K562 (cell line): ENCODE measurements around the gene GPR3. TPM values are rescaled to one million over a fixed set of nuclear protein-coding genes. Genes with fewer than 3 reads are reported as not detected.

Experiments used
- ATAC-seq: fragments of 200-7000 bp; cut with Tn5 transposase; 3 replicates; pipeline ENCODE4 v1.9.1; 2020; ENCODE audit warnings: moderate library complexity
- BruUV-seq: library from RNA; stranded (reverse); fragments of 400-500 nt; replicated peaks from 2 replicates; lab custom pipeline; 2021; lab: Mats Ljungman, UMichigan
- CTCF ChIA-PET: fragments of 300-600 bp; formaldehyde crosslinking; extraction: SDS; loops from one replicate; lab custom pipeline; 2021; ENCODE audit warnings: low intra/inter-chr PET ratio; lab: Yijun Ruan, JAX
- POLR2A ChIA-PET: fragments of 300-600, 350-650 bp; sonication (Branson Sonifier 250); formaldehyde crosslinking; extraction: SDS; loops from one replicate; lab custom pipeline; 2021; ENCODE audit warnings: antibody characterized with exemption, inconsistent platforms; lab: Yijun Ruan, JAX
- DNase-seq, 4 experiments: peaks; one replicate each; pipeline versions ENCODE4 v3.0.0 to v3.0.0-alpha.2; 2011 to 2018; ENCODE audit warnings: low spot score in 3 of 4, mixed read lengths in 3 of 4; ENCODE audit errors: extremely low read depth in 1 of 4
- FAIRE-seq: peaks from 2 replicates; lab custom pipeline; 2011; peaks lifted over from hg19 to GRCh38; lab: Jason Lieb, UNC
- H2AFZ ChIP-seq: 2 replicates; pipeline ENCODE4 v1.6.0; 2011; ENCODE audit warnings: low read depth, low read length, control low read depth, inconsistent platforms
- H3K27ac ChIP-seq: fragments of 200-600 bp; 3 replicates; pipeline ENCODE4 v1.8.0; 2011; ENCODE audit warnings: low read depth, mild to moderate bottlenecking, control low read depth, inconsistent platforms, low read length, moderate library complexity, mixed read lengths; ENCODE audit errors: extremely low read depth
- H3K27me3 ChIP-seq, 2 experiments: fragments of 300-600 bp in 1 of 2; 2 replicates in 1 of 2; 3 replicates in 1 of 2; pipeline versions ENCODE4 v1.6.0 to v1.8.0; 2011; ENCODE audit warnings: inconsistent platforms in 2 of 2, low read length in 2 of 2, mild to moderate bottlenecking in 1 of 2, mixed read lengths in 1 of 2, moderate library complexity in 1 of 2; ENCODE audit not compliant: control insufficient read depth in 2 of 2, insufficient read depth in 2 of 2
- H3K36me3 ChIP-seq: fragments of 300-600 bp; 3 replicates; pipeline ENCODE4 v1.8.0; 2011; ENCODE audit warnings: mild to moderate bottlenecking, low read length, inconsistent platforms; ENCODE audit not compliant: control insufficient read depth, insufficient read depth
- H3K4me1 ChIP-seq, 2 experiments: fragments of 200-600 bp in 1 of 2; replicated peaks in 1 of 2; 2 replicates in 1 of 2; 3 replicates in 1 of 2; pipeline versions ENCODE4 v1.5.1 to v1.8.0; 2011; ENCODE audit warnings: inconsistent platforms in 2 of 2, low read length in 2 of 2, mild to moderate bottlenecking in 1 of 2, mixed read lengths in 1 of 2, moderate library complexity in 1 of 2; ENCODE audit not compliant: control insufficient read depth in 2 of 2, insufficient read depth in 2 of 2
- H3K4me2 ChIP-seq: 2 replicates; pipeline ENCODE4 v1.6.1; 2011; ENCODE audit warnings: low read length, control low read depth, inconsistent platforms, mixed read lengths; ENCODE audit not compliant: insufficient read depth
- H3K4me3 ChIP-seq: fragments of 200-600 bp; sonication (generic), shearing (Covaris generic); 2 replicates; pipeline ENCODE4 v1.5.1; 2016; ENCODE audit warnings: control low read depth, inconsistent platforms
- H3K79me2 ChIP-seq: fragments of 200-600 bp; 3 replicates; pipeline ENCODE4 v1.8.0; 2011; ENCODE audit warnings: low read length, inconsistent platforms; ENCODE audit not compliant: control insufficient read depth, insufficient read depth
- H3K9ac ChIP-seq, 2 experiments: 2 replicates each; pipeline versions ENCODE4 v1.6.0 to v1.6.1; 2011; ENCODE audit warnings: low read depth in 2 of 2, low read length in 2 of 2, control low read depth in 1 of 2, inconsistent platforms in 1 of 2, mild to moderate bottlenecking in 1 of 2, mixed read lengths in 1 of 2; ENCODE audit not compliant: insufficient read depth in 1 of 2
- H3K9me1 ChIP-seq: one replicate; pipeline ENCODE4 v1.6.0; 2011; ENCODE audit warnings: inconsistent platforms, mild to moderate bottlenecking, low read length, moderate library complexity; ENCODE audit not compliant: control insufficient read depth, insufficient read depth
- H3K9me3 ChIP-seq: replicated peaks from 2 replicates; pipeline ENCODE4 v1.5.1; 2011; ENCODE audit warnings: low read depth, low read length, inconsistent platforms; ENCODE audit not compliant: control insufficient read depth, insufficient read depth
- H4K20me1 ChIP-seq: replicated peaks from 2 replicates; pipeline ENCODE4 v1.6.1; 2011; ENCODE audit warnings: low read length, inconsistent platforms, mixed read lengths; ENCODE audit not compliant: control insufficient read depth, insufficient read depth
- BRF1 ChIP-seq: IDR thresholded peaks from 3 replicates; pipeline ENCODE4 v1.6.1; 2011; ENCODE audit warnings: borderline replicate concordance, mild to moderate bottlenecking; ENCODE audit not compliant: insufficient read length; ENCODE audit errors: extremely low read depth
- CREB1 ChIP-seq, 2 experiments: sonication (generic) in 1 of 2; formaldehyde crosslinking in 1 of 2; IDR thresholded peaks; 2 replicates each; pipeline versions ENCODE4 v1.6.1 to v1.8.0; 2012 to 2022; ENCODE audit warnings: inconsistent platforms in 1 of 2, mild to moderate bottlenecking in 1 of 2, missing genetic modification reagents in 1 of 2, moderate library complexity in 1 of 2
- CREBBP ChIP-seq: IDR thresholded peaks from one replicate; pipeline ENCODE4 v1.6.1; 2012; ENCODE audit warnings: low read depth, mild to moderate bottlenecking, control low read depth, inconsistent platforms, low read length
- EGR1 ChIP-seq: fragments of 450-650 bp; conservative IDR thresholded peaks from 2 replicates; pipeline ENCODE4 v1.6.1; 2017; ENCODE audit warnings: mild to moderate bottlenecking
- ETV6 ChIP-seq, 3 experiments: fragments of 150-350 bp in 1 of 3; sonication (generic) in 1 of 3; formaldehyde crosslinking in 1 of 3; IDR thresholded peaks; 2 replicates each; pipeline versions ENCODE4 v1.6.1 to v1.8.0; 2014 to 2022; ENCODE audit warnings: borderline replicate concordance in 2 of 3, low read depth in 2 of 3, antibody characterized with exemption in 1 of 3, low read length in 1 of 3, mild to moderate bottlenecking in 1 of 3, missing genetic modification reagents in 1 of 3
- PHF8 ChIP-seq: fragments of 200-600 bp; sonication (generic); IDR thresholded peaks from 2 replicates; pipeline ENCODE4 v1.6.1; 2012; ENCODE audit warnings: mixed run types, mild to moderate bottlenecking, inconsistent platforms, low read length, moderate library complexity, borderline replicate concordance
- PML ChIP-seq: IDR thresholded peaks from 2 replicates; pipeline ENCODE4 v1.6.1; 2012; ENCODE audit warnings: low read length, inconsistent platforms
- POLR2AphosphoS5 ChIP-seq: IDR thresholded peaks from 2 replicates; pipeline ENCODE4 v1.6.1; 2011; ENCODE audit warnings: mild to moderate bottlenecking, low read depth, low read length, moderate library complexity; ENCODE audit not compliant: control insufficient read depth, insufficient read depth
- PTBP1 ChIP-seq: fragments of 200-400 bp; formaldehyde crosslinking; IDR thresholded peaks from 2 replicates; pipeline ENCODE4 v1.6.1; 2017; ENCODE audit warnings: low read depth, low read length
- RBFOX2 ChIP-seq: fragments of 200-400 bp; formaldehyde crosslinking; IDR thresholded peaks from 2 replicates; pipeline ENCODE4 v1.6.1; 2017; ENCODE audit warnings: low read depth, mild to moderate bottlenecking, low read length, moderate library complexity
- RBM17 ChIP-seq: fragments of 200-400 bp; formaldehyde crosslinking; IDR thresholded peaks from 2 replicates; pipeline ENCODE4 v1.6.1; 2017; ENCODE audit warnings: low read depth, mild to moderate bottlenecking, low read length, borderline replicate concordance
- SIRT6 ChIP-seq: IDR thresholded peaks from one replicate; pipeline ENCODE4 v1.6.1; 2012; ENCODE audit warnings: low read depth, mild to moderate bottlenecking, control low read depth, inconsistent platforms, low read length, moderate library complexity
- SMARCE1 ChIP-seq: fragments of 450-650 bp; IDR thresholded peaks from 2 replicates; pipeline ENCODE4 v1.7.1; 2016; ENCODE audit warnings: mild to moderate bottlenecking
- YBX1 ChIP-seq: fragments of 450-650 bp; IDR thresholded peaks from 2 replicates; pipeline ENCODE4 v1.7.1; 2016; ENCODE audit warnings: mild to moderate bottlenecking
- ZNF76 ChIP-seq: fragments of 250-450 bp; sonication (Bioruptor Pico); IDR thresholded peaks from 2 replicates; pipeline ENCODE4 v1.4.0; 2020; ENCODE audit warnings: mild to moderate bottlenecking, moderate library complexity, borderline replicate concordance
- WGBS: fragments of 100-300 bp; shearing (Covaris generic); methylation state at CpG from one replicate; pipeline ENCODE4 v1.1.6; 2016; ENCODE audit warnings: low coverage, mixed read lengths; ENCODE audit not compliant: insufficient coverage; ENCODE audit errors: missing lambda C conversion rate; 5-methylcytosine and 5-hydroxymethylcytosine counted together
- in situ Hi-C: fragments of 300-500 bp; cut with MboI; formaldehyde crosslinking; loops from 4 replicates; pipeline ENCODE4 v1.15.0; 2018; ENCODE audit warnings: inconsistent platforms, mixed read lengths
- intact Hi-C: fragments of 100-400 bp; cut with micrococcal nuclease; formaldehyde crosslinking; loops from 2 replicates; pipeline ENCODE4 v1.14.2; 2022
- polyA plus RNA-seq, 8 experiments: library from polyadenylated mRNA; depleted of rRNA in 4 of 8; stranded (reverse) in 5 of 8; unstranded in 3 of 8; fragments of >200 nt; fragmentation: Nextera tagmentation in 2 of 8; fragmentation: Illumina TruSeq in 1 of 8; extraction: Ambion mirVana in 2 of 8; extraction: Trizol in 1 of 8; gene quantifications; 2 replicates each; pipeline versions ENCODE4 v1.2.1 to v1.2.3, GENCODE V29; 2011 to 2014; ENCODE audit warnings: inconsistent platforms in 1 of 8, missing spikeins in 1 of 8
- total RNA-seq, 7 experiments: library from RNA; depleted of rRNA in 6 of 7; stranded (reverse); fragments of >200 nt in 6 of 7; fragmentation: Illumina TruSeq in 2 of 7; extraction: Trizol in 2 of 7; gene quantifications; 2 replicates each; pipeline versions ENCODE4 v1.2.1 to v1.2.3, GENCODE V29; 2011 to 2021; ENCODE audit warnings: low replicate concordance in 1 of 7
- TF ChIP-seq, protein P1 (sequence below): fragments of 450-650 bp; IDR thresholded peaks from 2 replicates; pipeline ENCODE4 v1.6.1; 2014; ENCODE audit warnings: low read depth, mild to moderate bottlenecking, moderate library complexity, borderline replicate concordance
- TF ChIP-seq, protein P2 (sequence below): fragments of 450-650 bp; IDR thresholded peaks from one replicate; pipeline ENCODE4 v1.6.1; 2018; ENCODE audit warnings: mild to moderate bottlenecking, moderate library complexity; ENCODE audit not compliant: partially characterized antibody

Gene GPR3
- total and polyA plus RNA-seq, 9 of the 15 experiments (the other 6 are each of a cell fraction or from before 2014, with no cell fraction given) = 0.24 to 11.5 (median 3.7) TPM

GRCh38 chr1:27383039-27383605 lies 9.3 kb upstream of the GPR3 start, which contains the start of gene CD164L2:
Gene CD164L2 (minus strand): TSS chr1:27383333. CDS start chr1:27383239, 94 bp downstream.
- Histone ChIP-seq H3K4me1 (peaks cover 5 to 33% of the 10 kb centered on the region in 2 experiments), H3K79me2 (no peaks in the 10 kb centered on the region), H2AFZ (peak within 1 kb of the TSS; percentile 86), H4K20me1 (no peaks in the 10 kb centered on the region; the same call in 1 of the 2 replicates), H3K4me2 (peak within 1 kb of the TSS; percentile 56), H3K9me1 (no peaks in the 10 kb centered on the region), H3K27me3 (no peaks in the 10 kb centered on the region), H3K9me3 (no peaks in the 10 kb centered on the region), H3K36me3 (no peaks in the 10 kb centered on the region), H3K27ac (no peak within 1 kb of the TSS), H3K9ac (peak within 1 kb of the TSS in 1 of 2 experiments; percentile 87; a peak in 3 of 4 replicates), H3K4me3 (peak within 1 kb of the TSS; percentile 32)
- peak; percentile 83 for FAIRE-seq
- intact Hi-C loops (no loop called here), in situ Hi-C loops (no loop called here)
- 3% methylated on average over 33 of the region's 43 CpGs for WGBS
- ChIA-PET POLR2A (interaction anchor here (0.6 to 2.7 kb wide), 4 partner anchors 11 to 30 kb away, joined by 3 to 20 read pairs (median 4); partner anchors contain the start of gene MAP3K6), CTCF (no interaction called here)
- ATAC-seq = peak; percentile 99
- DNase-seq = peak; percentile 85 to 99 (median 98)
- BruUV-seq = no TSS peak
- TF ChIP-seq ZNF76 (CRISPR knock-in tag) (no peak), CREB1 (IDR thresholded peaks at IDR 0.05) (0 out of 2 replicates have a peak, but pooled peaks have one; percentile 15), CREB1 (CRISPR knock-in tag; IDR thresholded peaks at IDR 0.05) (no peak), PHF8 (peak; percentile 41; the same call in 1 of the 2 replicates), SMARCE1 (no peak), PTBP1 (no peak), ETV6 (IDR thresholded peaks at IDR 0.05; ENCODE audit: borderline replicate concordance in 1 of 2, low read depth in 2 of 2, low read length in 1 of 2) (no peak), ETV6 (CRISPR knock-in tag; IDR thresholded peaks at IDR 0.05; ENCODE audit: borderline replicate concordance) (no peak), POLR2AphosphoS5 (no peak), BRF1 (no peak), YBX1 (no peak), RBFOX2 (peak; percentile 49), PML (no peak), CREBBP (no peak), RBM17 (no peak), EGR1 (peak; percentile 30; the same call in 1 of the 2 replicates), SIRT6 (no peak)
- TF ChIP-seq, protein P1, sequence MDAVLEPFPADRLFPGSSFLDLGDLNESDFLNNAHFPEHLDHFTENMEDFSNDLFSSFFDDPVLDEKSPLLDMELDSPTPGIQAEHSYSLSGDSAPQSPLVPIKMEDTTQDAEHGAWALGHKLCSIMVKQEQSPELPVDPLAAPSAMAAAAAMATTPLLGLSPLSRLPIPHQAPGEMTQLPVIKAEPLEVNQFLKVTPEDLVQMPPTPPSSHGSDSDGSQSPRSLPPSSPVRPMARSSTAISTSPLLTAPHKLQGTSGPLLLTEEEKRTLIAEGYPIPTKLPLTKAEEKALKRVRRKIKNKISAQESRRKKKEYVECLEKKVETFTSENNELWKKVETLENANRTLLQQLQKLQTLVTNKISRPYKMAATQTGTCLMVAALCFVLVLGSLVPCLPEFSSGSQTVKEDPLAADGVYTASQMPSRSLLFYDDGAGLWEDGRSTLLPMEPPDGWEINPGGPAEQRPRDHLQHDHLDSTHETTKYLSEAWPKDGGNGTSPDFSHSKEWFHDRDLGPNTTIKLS = no peak
- TF ChIP-seq, protein P2, sequence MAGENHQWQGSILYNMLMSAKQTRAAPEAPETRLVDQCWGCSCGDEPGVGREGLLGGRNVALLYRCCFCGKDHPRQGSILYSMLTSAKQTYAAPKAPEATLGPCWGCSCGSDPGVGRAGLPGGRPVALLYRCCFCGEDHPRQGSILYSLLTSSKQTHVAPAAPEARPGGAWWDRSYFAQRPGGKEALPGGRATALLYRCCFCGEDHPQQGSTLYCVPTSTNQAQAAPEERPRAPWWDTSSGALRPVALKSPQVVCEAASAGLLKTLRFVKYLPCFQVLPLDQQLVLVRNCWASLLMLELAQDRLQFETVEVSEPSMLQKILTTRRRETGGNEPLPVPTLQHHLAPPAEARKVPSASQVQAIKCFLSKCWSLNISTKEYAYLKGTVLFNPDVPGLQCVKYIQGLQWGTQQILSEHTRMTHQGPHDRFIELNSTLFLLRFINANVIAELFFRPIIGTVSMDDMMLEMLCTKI = no peak
